Calu3 (cell line): ENCODE data around the gene PAQR4. TPM values are rescaled to one million over a fixed set of nuclear protein-coding genes. Genes with fewer than 3 reads are reported as not detected.

Source experiments
- BruUV-seq: library from RNA; stranded (reverse); fragments of 400-500 nt; replicated peaks from 2 replicates; lab custom pipeline; 2021; lab: Mats Ljungman, UMichigan
- CTCF ChIA-PET: fragments of 300-600 bp; sonication (Branson Sonifier 250); formaldehyde crosslinking; loops from one replicate; lab custom pipeline; 2022; ENCODE audit warnings: antibody characterized with exemption; lab: Charles Lee
- DNase-seq: peaks from one replicate; pipeline ENCODE4 v3.0.0; 2022
- H3K27ac Mint-ChIP-seq: one replicate; pipeline ENCODE4 v1.8.0; 2022; ENCODE audit warnings: mixed read lengths; ENCODE audit not compliant: unreplicated experiment
- H3K27me3 Mint-ChIP-seq: one replicate; pipeline ENCODE4 v1.8.0; 2022; ENCODE audit warnings: mixed read lengths; ENCODE audit not compliant: unreplicated experiment
- H3K36me3 Mint-ChIP-seq: one replicate; pipeline ENCODE4 v1.8.0; 2022; ENCODE audit warnings: mild to moderate bottlenecking, moderate library complexity, mixed read lengths; ENCODE audit not compliant: insufficient read depth, unreplicated experiment
- H3K4me1 Mint-ChIP-seq: one replicate; pipeline ENCODE4 v1.8.0; 2022; ENCODE audit warnings: mild to moderate bottlenecking, low read depth, mixed read lengths; ENCODE audit not compliant: unreplicated experiment
- H3K4me3 Mint-ChIP-seq: one replicate; pipeline ENCODE4 v1.8.0; 2022; ENCODE audit warnings: mild to moderate bottlenecking, low read depth, moderate library complexity, mixed read lengths; ENCODE audit not compliant: unreplicated experiment
- H3K9me3 Mint-ChIP-seq: one replicate; pipeline ENCODE4 v1.8.0; 2022; ENCODE audit warnings: low read depth, mixed read lengths; ENCODE audit not compliant: unreplicated experiment
- intact Hi-C: fragments of 100-400 bp; cut with micrococcal nuclease; formaldehyde crosslinking; loops from one replicate; pipeline ENCODE4 v1.10.0; 2022; ENCODE audit not compliant: unreplicated experiment
- total RNA-seq: library from RNA; stranded (reverse); gene quantifications from 2 replicates; pipeline ENCODE4 v1.2.3, GENCODE V29; 2022
- TF ChIP-seq, protein P1 (sequence below): fragments of 200-600 bp; IDR thresholded peaks from one replicate; pipeline ENCODE4 v1.8.0; 2022; ENCODE audit warnings: antibody characterized with exemption; ENCODE audit not compliant: unreplicated experiment

Gene PAQR4
- total RNA-seq, 1 experiment from 2014 or later = 56.0 TPM

DNA sequence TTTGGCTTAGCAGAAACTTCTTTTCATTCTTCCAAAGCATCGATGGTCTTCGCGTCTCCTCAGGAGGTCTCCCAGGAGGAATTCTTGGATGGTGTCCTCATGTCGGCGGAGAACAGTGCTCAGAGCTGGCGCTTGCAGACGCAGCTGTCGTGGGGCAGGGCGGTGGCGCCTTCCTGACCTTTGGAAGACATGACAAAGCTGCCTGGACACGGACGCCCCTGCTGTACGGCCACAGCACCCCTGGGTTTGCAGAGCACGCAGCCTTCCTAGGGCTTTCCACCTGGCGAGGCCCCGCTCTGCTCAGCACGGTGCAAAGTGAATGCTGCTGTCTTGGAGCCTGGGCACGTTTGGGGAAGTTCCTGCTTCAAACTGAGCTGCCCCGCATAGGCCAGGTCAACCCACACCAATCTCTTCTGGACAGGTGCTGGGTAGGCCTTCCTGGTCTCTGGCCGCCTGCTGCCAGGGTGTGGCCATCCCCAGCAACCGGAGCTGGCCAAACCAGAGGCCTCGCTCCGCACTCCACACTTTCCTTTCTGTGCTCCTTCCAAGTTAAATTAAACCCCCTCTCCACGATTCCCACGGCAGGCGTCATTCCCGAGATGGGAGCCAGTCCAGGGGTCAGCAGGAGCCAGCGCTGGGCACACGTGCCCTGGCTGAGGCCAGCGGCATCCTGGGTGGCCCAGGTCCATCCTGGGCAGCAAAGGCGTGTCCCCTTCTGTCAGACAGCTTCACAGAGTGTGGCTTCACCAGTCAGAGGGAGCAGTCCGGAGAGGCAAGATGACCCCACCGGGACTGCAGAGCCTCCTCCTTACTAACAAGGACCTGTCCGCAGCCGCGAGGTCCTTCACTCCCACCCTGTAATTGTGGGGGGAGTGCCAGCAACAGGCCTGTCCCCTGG is 20.1 kb upstream of the PAQR4 start:
- no peaks in the 10 kb centered on the region for H3K4me1 Mint-ChIP-seq
- H3K27ac Mint-ChIP-seq = no peak overlapping the region
- BruUV-seq = no TSS peak
- H3K27me3 Mint-ChIP-seq = peaks cover 4% of the 10 kb centered on the region
- no peaks in the 10 kb centered on the region for H3K9me3 Mint-ChIP-seq
- TF ChIP-seq, protein P1, sequence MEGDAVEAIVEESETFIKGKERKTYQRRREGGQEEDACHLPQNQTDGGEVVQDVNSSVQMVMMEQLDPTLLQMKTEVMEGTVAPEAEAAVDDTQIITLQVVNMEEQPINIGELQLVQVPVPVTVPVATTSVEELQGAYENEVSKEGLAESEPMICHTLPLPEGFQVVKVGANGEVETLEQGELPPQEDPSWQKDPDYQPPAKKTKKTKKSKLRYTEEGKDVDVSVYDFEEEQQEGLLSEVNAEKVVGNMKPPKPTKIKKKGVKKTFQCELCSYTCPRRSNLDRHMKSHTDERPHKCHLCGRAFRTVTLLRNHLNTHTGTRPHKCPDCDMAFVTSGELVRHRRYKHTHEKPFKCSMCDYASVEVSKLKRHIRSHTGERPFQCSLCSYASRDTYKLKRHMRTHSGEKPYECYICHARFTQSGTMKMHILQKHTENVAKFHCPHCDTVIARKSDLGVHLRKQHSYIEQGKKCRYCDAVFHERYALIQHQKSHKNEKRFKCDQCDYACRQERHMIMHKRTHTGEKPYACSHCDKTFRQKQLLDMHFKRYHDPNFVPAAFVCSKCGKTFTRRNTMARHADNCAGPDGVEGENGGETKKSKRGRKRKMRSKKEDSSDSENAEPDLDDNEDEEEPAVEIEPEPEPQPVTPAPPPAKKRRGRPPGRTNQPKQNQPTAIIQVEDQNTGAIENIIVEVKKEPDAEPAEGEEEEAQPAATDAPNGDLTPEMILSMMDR = no peak
- H3K36me3 Mint-ChIP-seq = peaks cover 5% of the 10 kb centered on the region
- DNase-seq = no peak
- intact Hi-C loops = no loop called here
- CTCF ChIA-PET = interaction anchor here (1.1 kb wide), 1 partner anchor 21 kb away, joined by 3 read pairs; no protein-coding TSS in a partner anchor
- H3K4me3 Mint-ChIP-seq = no peak overlapping the region

DNA sequence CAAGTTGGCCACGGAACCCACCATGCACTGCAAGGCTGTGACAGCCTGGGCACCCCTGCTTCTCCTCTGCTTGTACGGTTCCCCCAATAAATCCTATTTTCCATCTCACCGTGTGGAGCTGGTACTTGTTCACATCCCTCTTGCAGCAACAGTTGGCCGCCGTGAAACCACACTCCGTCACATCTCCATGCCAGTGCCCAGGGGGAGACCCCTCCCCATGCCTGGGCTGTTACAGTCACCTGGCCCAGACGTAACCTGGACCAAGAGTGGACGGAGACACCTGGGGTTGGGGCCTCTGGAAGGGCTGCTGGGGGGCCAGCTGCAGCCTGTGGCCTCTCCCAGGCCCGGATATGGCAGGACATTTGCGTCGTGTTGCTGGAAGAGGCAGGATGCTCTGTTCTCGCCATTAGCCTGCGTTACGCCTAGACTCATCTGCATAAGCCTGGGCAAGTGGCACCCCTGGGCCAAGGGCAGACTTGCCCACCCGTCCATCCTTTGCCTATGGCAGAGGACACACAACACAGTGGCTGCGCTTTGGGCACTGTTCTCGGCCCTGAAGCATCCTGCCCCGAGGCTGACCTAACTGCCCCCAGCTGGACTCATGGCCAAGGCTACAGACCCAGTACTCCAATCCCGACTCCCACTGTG is 19.3 kb upstream of the PAQR4 start:
- no TSS peak for BruUV-seq
- no peak overlapping the region for H3K4me3 Mint-ChIP-seq
- intact Hi-C loops = no loop called here
- H3K27ac Mint-ChIP-seq = no peak overlapping the region
- CTCF ChIA-PET = no interaction called here
- DNase-seq = no peak
- TF ChIP-seq, protein P1 = no peak
- peaks cover 12% of the 10 kb centered on the region for H3K27me3 Mint-ChIP-seq
- no peaks in the 10 kb centered on the region for H3K9me3 Mint-ChIP-seq
- H3K4me1 Mint-ChIP-seq = no peaks in the 10 kb centered on the region
- H3K36me3 Mint-ChIP-seq = peaks cover 5% of the 10 kb centered on the region

DNA sequence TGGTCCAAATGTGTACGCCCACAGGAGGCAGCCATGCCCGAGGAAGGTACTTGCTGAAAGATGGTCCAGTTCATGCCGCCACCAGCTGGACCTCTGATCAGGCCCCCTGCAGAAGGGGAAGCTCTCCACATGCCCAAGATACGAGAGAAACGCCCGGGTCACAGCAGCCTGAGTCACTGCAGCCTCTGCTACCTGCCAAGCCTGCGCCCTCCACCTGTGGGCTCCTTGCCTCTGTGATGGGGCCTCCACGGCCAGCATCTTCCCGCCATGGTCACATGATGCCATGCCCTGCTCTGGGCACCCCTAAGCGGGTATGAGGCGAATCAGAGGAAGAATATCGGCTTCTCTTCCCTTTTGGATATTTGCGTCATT is 18.8 kb upstream of the PAQR4 start:
- BruUV-seq = no TSS peak
- peaks cover 14% of the 10 kb centered on the region for H3K27me3 Mint-ChIP-seq
- CTCF ChIA-PET = no interaction called here

DNA sequence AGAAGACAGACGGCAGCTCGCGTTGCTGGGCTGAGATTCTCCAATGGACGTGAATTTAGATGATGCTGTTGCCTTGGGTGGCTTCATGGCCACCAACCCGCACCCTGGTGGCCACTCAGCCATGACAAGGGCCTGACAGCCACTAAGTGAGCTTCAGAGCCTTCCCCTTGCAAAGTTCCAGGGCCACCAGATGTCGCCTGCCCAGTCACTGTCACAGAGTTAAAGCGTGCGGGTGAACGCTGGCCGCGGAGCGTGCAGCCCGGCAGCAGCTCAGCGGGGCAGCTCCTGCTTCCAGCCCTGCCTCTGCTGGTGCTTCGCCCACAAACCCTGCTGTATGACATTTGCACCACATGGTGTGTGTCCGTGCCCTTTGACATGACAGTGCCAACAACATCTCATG is 18.4 kb upstream of the PAQR4 start:
- Mint-ChIP-seq H3K36me3 (peaks cover 5% of the 10 kb centered on the region), H3K27ac (no peak overlapping the region), H3K4me1 (peaks cover under 1% of the 10 kb centered on the region), H3K4me3 (no peak overlapping the region), H3K9me3 (no peaks in the 10 kb centered on the region), H3K27me3 (peaks cover 14% of the 10 kb centered on the region)
- TF ChIP-seq, protein P1 = no peak
- BruUV-seq = no TSS peak
- no peak for DNase-seq
- intact Hi-C loops = no loop called here
- CTCF ChIA-PET = interaction anchor here (1.5 kb wide), 1 partner anchor 16 kb away, joined by 3 read pairs; no protein-coding TSS in a partner anchor

More for the DNA sequence above, 18.8 kb upstream of the PAQR4 start:
- intact Hi-C loops = no loop called here
- Mint-ChIP-seq H3K4me1 (no peaks in the 10 kb centered on the region), H3K27ac (no peak overlapping the region), H3K36me3 (peaks cover 5% of the 10 kb centered on the region), H3K4me3 (no peak overlapping the region), H3K9me3 (no peaks in the 10 kb centered on the region)
- TF ChIP-seq, protein P1 = no peak
- DNase-seq = no peak
